GM23248 (cell line): ENCODE results near the gene ERC2.

Experiments
- EZH2 ChIP-seq: fragments of 200-600 bp; sonication (generic); IDR thresholded peaks from 2 replicates; pipeline ENCODE4 v1.6.1; 2018; ENCODE audit warnings: antibody characterized with exemption, mild to moderate bottlenecking; ENCODE audit not compliant: insufficient read depth, poor library complexity, severe bottlenecking
- EZH2phosphoT487 ChIP-seq: fragments of 200-600 bp; sonication (generic); IDR thresholded peaks from 2 replicates; pipeline ENCODE4 v1.6.1; 2018; ENCODE audit warnings: antibody characterized with exemption, moderate library complexity, mild to moderate bottlenecking, low read depth; ENCODE audit not compliant: insufficient read depth

GRCh38 chr3:55807210-55807609 is 661.1 kb downstream of the ERC2 start:
- no peak for TF ChIP-seq EZH2
- TF ChIP-seq EZH2phosphoT487, result no peak
